Ascending aorta (tissue), 2 donors: ENCODE measurements around the gene NCAPG2. TPM values are rescaled to one million over a fixed set of nuclear protein-coding genes. Genes with fewer than 3 reads are reported as not detected.
"Not testable (repeated sequence)": the region's sequence is repeated elsewhere in the genome, so short reads cannot be mapped to it uniquely, and the experiment has no call there.

ENCODE experiments used
- DNase-seq, 2 donors: peaks; one replicate each; pipeline ENCODE4 v3.0.0-alpha.2; 2019; ENCODE audit warnings: low spot score in 2 of 2
- H3K27ac ChIP-seq, 2 donors: fragments of 200-600 bp; sonication (generic); one replicate each; pipeline ENCODE4 v1.5.1; 2016 to 2017; ENCODE audit warnings: mild to moderate bottlenecking in 1 of 2
- H3K27me3 ChIP-seq: fragments of 200-600 bp; sonication (generic); one replicate; pipeline ENCODE4 v1.5.1; 2017
- H3K36me3 ChIP-seq, 2 donors: fragments of 200-600 bp; sonication (generic); one replicate each; pipeline ENCODE4 v1.5.1; 2016
- H3K4me1 ChIP-seq, 2 donors: fragments of 200-600 bp; sonication (generic); one replicate each; pipeline ENCODE4 v1.5.1; 2016 to 2017; ENCODE audit warnings: mild to moderate bottlenecking in 1 of 2
- H3K4me3 ChIP-seq, 2 donors: fragments of 200-600 bp; sonication (generic); one replicate each; pipeline ENCODE4 v1.5.1; 2016 to 2017; ENCODE audit warnings: mild to moderate bottlenecking in 1 of 2
- H3K9me3 ChIP-seq, 2 donors: fragments of 200-600 bp; sonication (generic); one replicate each; pipeline ENCODE4 v1.5.1; 2016
- intact Hi-C: fragments of 100-400 bp; cut with DNase I; formaldehyde crosslinking; loops from one replicate; pipeline ENCODE4 v1.15.1; 2023
- total RNA-seq: library from RNA; depleted of rRNA; stranded (reverse); fragments of >200 nt; gene quantifications from one replicate; pipeline ENCODE4 v1.1.0, GENCODE V29; 2016
- TF ChIP-seq, protein P1 (sequence below), 3 experiments: fragments of 200-600 bp in 2 of 3; fragments of 450-650 bp in 1 of 3; sonication (generic) in 2 of 3; IDR thresholded peaks; one replicate each; pipeline ENCODE4 v1.5.1; 2016 to 2019; ENCODE audit warnings: antibody characterized with exemption in 3 of 3, mild to moderate bottlenecking in 1 of 3, moderate library complexity in 1 of 3

Gene NCAPG2
- total RNA-seq, 1 donor from 2014 or later, result 1.6 TPM

DNA sequence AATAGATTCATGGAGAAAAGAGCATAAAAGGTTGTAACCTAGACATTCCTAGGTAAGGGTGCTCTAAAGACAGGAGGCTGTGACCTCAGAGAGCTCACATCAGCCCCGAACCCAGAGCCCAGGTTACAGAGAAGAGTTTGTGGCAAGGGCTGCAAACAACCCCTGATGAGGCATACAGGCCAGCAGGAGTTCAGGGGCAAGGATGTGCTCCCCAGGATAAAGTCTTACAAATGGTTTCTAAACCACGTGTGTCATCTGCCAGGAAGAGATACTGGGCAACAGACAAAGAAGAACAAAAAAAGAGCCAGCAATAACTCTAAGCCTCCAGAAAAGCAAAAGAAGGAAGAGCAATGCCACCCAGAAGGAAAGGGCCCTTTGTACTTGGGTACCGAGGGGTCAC, 27.7 kb downstream of the NCAPG2 start:
- Histone ChIP-seq H3K36me3 (peaks cover 0 to 15% of the 10 kb centered on the region in 2 donors), H3K4me1 (no peaks in the 10 kb centered on the region), H3K9me3 (no peaks in the 10 kb centered on the region), H3K27ac (no peak overlapping the region), H3K4me3 (no peak overlapping the region), H3K27me3 (no peaks in the 10 kb centered on the region)
- TF ChIP-seq, protein P1, sequence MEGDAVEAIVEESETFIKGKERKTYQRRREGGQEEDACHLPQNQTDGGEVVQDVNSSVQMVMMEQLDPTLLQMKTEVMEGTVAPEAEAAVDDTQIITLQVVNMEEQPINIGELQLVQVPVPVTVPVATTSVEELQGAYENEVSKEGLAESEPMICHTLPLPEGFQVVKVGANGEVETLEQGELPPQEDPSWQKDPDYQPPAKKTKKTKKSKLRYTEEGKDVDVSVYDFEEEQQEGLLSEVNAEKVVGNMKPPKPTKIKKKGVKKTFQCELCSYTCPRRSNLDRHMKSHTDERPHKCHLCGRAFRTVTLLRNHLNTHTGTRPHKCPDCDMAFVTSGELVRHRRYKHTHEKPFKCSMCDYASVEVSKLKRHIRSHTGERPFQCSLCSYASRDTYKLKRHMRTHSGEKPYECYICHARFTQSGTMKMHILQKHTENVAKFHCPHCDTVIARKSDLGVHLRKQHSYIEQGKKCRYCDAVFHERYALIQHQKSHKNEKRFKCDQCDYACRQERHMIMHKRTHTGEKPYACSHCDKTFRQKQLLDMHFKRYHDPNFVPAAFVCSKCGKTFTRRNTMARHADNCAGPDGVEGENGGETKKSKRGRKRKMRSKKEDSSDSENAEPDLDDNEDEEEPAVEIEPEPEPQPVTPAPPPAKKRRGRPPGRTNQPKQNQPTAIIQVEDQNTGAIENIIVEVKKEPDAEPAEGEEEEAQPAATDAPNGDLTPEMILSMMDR (IDR thresholded peaks at IDR 0.05), result no peak
- no peak for DNase-seq
- intact Hi-C loops, result no loop called here

DNA sequence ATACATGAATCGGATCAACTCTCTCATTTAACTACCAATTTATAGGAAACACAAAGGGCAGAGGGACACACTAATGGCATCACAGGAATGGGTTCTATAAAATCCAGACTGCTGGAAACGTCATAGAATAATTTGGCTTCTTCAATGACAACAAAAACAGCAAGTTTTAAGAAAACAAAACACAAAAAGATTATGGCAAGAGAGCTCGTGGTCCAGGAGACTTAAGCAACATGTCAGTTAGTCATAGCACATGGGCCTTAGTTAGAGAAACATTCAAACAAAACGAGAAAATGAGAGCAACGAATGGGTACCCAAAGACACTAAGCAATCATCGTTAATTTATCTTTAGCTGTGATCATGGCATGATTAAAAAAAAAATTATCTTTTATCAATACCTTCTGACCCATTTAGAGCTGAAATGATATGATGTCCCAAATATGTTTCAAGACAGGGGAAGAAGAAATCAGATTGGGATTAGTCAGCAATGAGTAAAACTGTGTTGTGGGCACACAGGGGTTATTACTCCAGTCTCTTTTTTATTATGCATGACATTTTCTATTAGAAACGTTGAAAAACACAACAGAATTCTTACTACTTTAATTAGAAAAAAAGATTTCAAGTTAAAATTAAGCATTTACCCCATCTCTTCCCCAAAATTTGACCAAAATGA, 28.3 kb downstream of the NCAPG2 start:
- Histone ChIP-seq H3K27me3 (no peaks in the 10 kb centered on the region), H3K4me3 (no peak overlapping the region), H3K4me1 (no peaks in the 10 kb centered on the region), H3K36me3 (peaks cover 0 to 15% of the 10 kb centered on the region in 2 donors), H3K27ac (no peak overlapping the region), H3K9me3 (no peaks in the 10 kb centered on the region)
- intact Hi-C loops, result no loop called here
- no peak for DNase-seq
- TF ChIP-seq, protein P1 (IDR thresholded peaks at IDR 0.05), result no peak

- no peak for DNase-seq
- Histone ChIP-seq H3K27ac (no peak overlapping the region), H3K4me1 (no peaks in the 10 kb centered on the region), H3K27me3 (no peaks in the 10 kb centered on the region), H3K9me3 (no peaks in the 10 kb centered on the region), H3K36me3 (peaks cover 0 to 10% of the 10 kb centered on the region in 2 donors), H3K4me3 (no peak overlapping the region)
- intact Hi-C loops, result no loop called here
- TF ChIP-seq, protein P1 (IDR thresholded peaks at IDR 0.05), result no peak
Observed at GRCh38 chr7:158672975-158673374, 31.6 kb downstream of the NCAPG2 start.

GRCh38 chr7:158668086-158668485, 36.5 kb downstream of the NCAPG2 start:
- DNase-seq, H3K4me1 ChIP-seq, H3K9me3 ChIP-seq, H3K27me3 ChIP-seq, H3K36me3 ChIP-seq, H3K27ac ChIP-seq, H3K4me3 ChIP-seq, intact Hi-C loops: not testable (repeated sequence)

DNA sequence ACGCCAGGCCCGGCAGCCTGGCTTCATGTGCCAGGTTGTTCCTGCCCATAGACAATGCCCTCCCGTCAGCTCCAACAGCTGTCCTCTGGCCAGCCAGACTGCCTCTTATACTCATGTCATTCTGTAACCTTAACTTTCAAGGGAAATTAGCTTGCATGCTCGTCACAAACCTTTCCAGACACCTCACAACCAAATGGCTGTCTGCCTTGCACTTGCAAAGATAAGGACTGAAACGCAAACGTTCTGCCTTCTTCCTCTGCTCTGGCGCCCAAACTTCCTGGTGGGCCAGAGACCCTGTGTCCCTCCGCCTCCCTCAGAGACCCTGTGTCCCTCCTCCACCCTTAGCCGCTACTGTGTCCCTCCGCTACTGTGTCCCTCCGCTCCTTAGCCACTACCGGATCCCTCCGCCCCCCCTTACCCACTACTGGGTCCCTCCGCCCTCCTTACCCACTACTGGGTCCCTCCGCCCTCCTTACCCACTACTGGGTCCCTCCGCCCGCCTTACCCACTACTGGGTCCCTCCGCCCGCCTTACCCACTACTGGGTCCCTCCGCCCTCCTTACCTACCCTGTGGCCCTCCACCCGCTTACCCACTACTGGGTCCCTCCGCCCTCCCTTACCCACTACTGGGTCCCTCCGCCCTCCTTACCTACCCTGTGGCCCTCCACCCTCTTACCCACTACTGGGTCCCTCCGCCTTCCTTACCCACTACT, 37.5 kb downstream of the NCAPG2 start:
- DNase-seq, H3K36me3 ChIP-seq, H3K27ac ChIP-seq, H3K9me3 ChIP-seq, intact Hi-C loops, H3K4me3 ChIP-seq, H3K4me1 ChIP-seq, H3K27me3 ChIP-seq: not testable (repeated sequence)

GRCh38 chr7:158666401-158666800, 38.2 kb downstream of the NCAPG2 start:
- H3K36me3 ChIP-seq, result no peaks in the 10 kb centered on the region
- intact Hi-C loops, result no loop called here

More at GRCh38 chr7:158666401-158666800, 38.2 kb downstream of the NCAPG2 start:
- Histone ChIP-seq H3K4me1 (no peaks in the 10 kb centered on the region), H3K9me3 (no peaks in the 10 kb centered on the region), H3K27me3 (no peaks in the 10 kb centered on the region), H3K4me3 (no peak overlapping the region), H3K27ac (no peak overlapping the region)
- TF ChIP-seq, protein P1 (IDR thresholded peaks at IDR 0.05), result no peak
- DNase-seq, result no peak
